ENCODE data around the gene RGS6. TPM values are rescaled to one million over a fixed set of nuclear protein-coding genes. Genes with fewer than 3 reads are reported as not detected.

Gene RGS6
- total RNA-seq, 1 donor from 2014 or later, result 2.8 TPM

DNA sequence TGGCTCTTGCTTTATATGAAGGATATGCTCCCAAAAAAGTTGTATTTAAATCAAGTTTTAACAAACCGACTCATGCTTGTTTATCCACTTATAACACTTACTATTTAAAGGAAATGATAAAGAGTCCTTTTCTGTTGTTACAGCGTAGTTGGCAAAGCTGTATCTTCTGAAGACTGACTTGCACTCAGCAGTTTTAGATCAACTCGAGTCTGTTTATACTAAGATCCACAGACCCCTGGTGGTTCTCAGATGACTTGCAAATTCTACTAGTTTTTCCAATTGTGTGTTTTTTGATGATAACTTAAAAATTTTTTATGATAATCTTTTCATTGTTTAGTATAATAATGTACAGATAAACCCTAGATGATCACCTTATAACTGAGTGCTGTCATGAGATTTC is 475.8 kb downstream of the RGS6 start:
- Mint-ChIP-seq H3K4me1 (no peaks in the 10 kb centered on the region), H3K36me3 (ENCODE audit: low read depth) (no peaks in the 10 kb centered on the region)

DNA sequence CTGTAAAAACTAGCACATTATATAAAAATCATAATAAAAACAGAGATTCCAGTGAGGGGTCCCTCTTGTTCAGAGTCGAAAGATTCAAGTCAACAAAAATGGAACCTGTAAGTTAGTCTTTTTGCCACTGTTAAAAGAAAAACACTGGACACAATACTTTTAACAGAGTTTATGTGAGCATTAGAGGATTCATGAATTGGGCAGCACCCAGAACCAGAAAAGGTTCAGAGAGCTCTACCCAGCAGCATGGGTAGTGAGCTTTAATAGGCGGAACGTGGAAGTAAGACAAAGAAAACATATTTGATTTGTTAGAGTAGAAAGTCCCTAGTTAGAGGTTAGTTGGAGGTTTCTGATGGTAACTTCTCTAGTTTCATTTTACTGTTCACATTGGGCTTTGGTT is 476.8 kb downstream of the RGS6 start:
- TF ChIP-seq, protein P1, sequence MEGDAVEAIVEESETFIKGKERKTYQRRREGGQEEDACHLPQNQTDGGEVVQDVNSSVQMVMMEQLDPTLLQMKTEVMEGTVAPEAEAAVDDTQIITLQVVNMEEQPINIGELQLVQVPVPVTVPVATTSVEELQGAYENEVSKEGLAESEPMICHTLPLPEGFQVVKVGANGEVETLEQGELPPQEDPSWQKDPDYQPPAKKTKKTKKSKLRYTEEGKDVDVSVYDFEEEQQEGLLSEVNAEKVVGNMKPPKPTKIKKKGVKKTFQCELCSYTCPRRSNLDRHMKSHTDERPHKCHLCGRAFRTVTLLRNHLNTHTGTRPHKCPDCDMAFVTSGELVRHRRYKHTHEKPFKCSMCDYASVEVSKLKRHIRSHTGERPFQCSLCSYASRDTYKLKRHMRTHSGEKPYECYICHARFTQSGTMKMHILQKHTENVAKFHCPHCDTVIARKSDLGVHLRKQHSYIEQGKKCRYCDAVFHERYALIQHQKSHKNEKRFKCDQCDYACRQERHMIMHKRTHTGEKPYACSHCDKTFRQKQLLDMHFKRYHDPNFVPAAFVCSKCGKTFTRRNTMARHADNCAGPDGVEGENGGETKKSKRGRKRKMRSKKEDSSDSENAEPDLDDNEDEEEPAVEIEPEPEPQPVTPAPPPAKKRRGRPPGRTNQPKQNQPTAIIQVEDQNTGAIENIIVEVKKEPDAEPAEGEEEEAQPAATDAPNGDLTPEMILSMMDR (conservative IDR thresholded peaks at IDR 0.05), result no peak
- Mint-ChIP-seq H3K9me3 (peaks cover 3% of the 10 kb centered on the region), H3K36me3 (ENCODE audit: low read depth) (peaks cover under 1% of the 10 kb centered on the region), H3K4me1 (no peaks in the 10 kb centered on the region), H3K27me3 (ENCODE audit: low read depth) (no peaks in the 10 kb centered on the region), H3K4me3 (no peak overlapping the region), H3K27ac (ENCODE audit: unreplicated experiment) (no peak overlapping the region)
- no peak for DNase-seq (ENCODE audit: low read depth, low spot score)

More for the DNA sequence above, 475.8 kb downstream of the RGS6 start:
- no peak overlapping the region for H3K27ac Mint-ChIP-seq (ENCODE audit: unreplicated experiment)
- peaks cover 3% of the 10 kb centered on the region for H3K9me3 Mint-ChIP-seq
- TF ChIP-seq, protein P1 (conservative IDR thresholded peaks at IDR 0.05), result no peak
- DNase-seq (ENCODE audit: low read depth, low spot score), result no peak
- no peaks in the 10 kb centered on the region for H3K27me3 Mint-ChIP-seq (ENCODE audit: low read depth)
- H3K4me3 Mint-ChIP-seq, result no peak overlapping the region

- Mint-ChIP-seq H3K4me3 (no peak overlapping the region), H3K9me3 (peaks cover 8% of the 10 kb centered on the region), H3K4me1 (peaks cover 5% of the 10 kb centered on the region), H3K36me3 (ENCODE audit: low read depth) (peaks cover 11% of the 10 kb centered on the region), H3K27me3 (ENCODE audit: low read depth) (no peaks in the 10 kb centered on the region), H3K27ac (ENCODE audit: unreplicated experiment) (no peak overlapping the region)
- TF ChIP-seq, protein P1 (conservative IDR thresholded peaks at IDR 0.05), result no peak
- DNase-seq (ENCODE audit: low read depth, low spot score), result no peak
Measured at GRCh38 chr14:72416081-72416849, 484.0 kb downstream of the RGS6 start.

- TF ChIP-seq, protein P1 (conservative IDR thresholded peaks at IDR 0.05), result peak; percentile 14
- DNase-seq (ENCODE audit: low read depth, low spot score), result no peak
Measured at GRCh38 chr14:72416892-72417291, 484.7 kb downstream of the RGS6 start.

DNA sequence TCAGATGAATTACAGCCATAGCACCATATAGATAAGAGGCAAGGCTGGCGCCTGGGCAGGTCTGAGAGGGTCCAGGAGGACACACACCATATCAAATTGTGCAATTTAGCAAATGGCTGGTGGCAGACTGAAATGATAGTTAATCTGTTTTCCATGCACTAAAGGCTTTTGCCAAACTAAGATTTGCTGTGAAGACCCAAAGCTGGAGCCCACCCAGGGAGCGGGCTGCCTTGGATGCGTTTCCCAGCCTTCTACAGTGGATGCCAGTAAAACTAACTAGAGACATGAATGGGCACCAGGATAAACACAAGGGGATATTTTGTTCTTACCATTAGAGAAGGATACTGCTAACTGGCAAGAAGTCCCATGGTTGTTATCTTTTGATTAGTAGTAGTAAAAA is 486.6 kb downstream of the RGS6 start:
- TF ChIP-seq, protein P1 (conservative IDR thresholded peaks at IDR 0.05), result no peak
- H3K9me3 Mint-ChIP-seq, result peaks cover 13% of the 10 kb centered on the region
- peaks cover 11% of the 10 kb centered on the region for H3K36me3 Mint-ChIP-seq (ENCODE audit: low read depth)
- peaks cover 8% of the 10 kb centered on the region for H3K4me1 Mint-ChIP-seq
- no peak overlapping the region for H3K27ac Mint-ChIP-seq (ENCODE audit: unreplicated experiment)
- H3K4me3 Mint-ChIP-seq, result no peak overlapping the region
- DNase-seq (ENCODE audit: low read depth, low spot score), result no peak
- no peaks in the 10 kb centered on the region for H3K27me3 Mint-ChIP-seq (ENCODE audit: low read depth)

More at GRCh38 chr14:72416892-72417291, 484.7 kb downstream of the RGS6 start:
- Mint-ChIP-seq H3K27ac (ENCODE audit: unreplicated experiment) (no peak overlapping the region), H3K4me1 (peaks cover 5% of the 10 kb centered on the region), H3K27me3 (ENCODE audit: low read depth) (no peaks in the 10 kb centered on the region), H3K36me3 (ENCODE audit: low read depth) (peaks cover 11% of the 10 kb centered on the region), H3K4me3 (no peak overlapping the region), H3K9me3 (peaks cover 8% of the 10 kb centered on the region)

Measured in neural crest cell (in vitro differentiated cells).